HG02870 (cell line): ENCODE results near the gene ARFGEF2.
"Not testable (repeated sequence)": the region's sequence is repeated elsewhere in the genome, so short reads cannot be mapped to it uniquely, and the experiment has no call there.

ENCODE experiments used
- ATAC-seq: cut with Tn5 transposase; IDR thresholded peaks from one replicate; pipeline ENCODE4 v1.9.1; 2021; ENCODE audit warnings: mild to moderate bottlenecking, moderate library complexity; ENCODE audit not compliant: unreplicated experiment

The ARFGEF2 gene

DNA sequence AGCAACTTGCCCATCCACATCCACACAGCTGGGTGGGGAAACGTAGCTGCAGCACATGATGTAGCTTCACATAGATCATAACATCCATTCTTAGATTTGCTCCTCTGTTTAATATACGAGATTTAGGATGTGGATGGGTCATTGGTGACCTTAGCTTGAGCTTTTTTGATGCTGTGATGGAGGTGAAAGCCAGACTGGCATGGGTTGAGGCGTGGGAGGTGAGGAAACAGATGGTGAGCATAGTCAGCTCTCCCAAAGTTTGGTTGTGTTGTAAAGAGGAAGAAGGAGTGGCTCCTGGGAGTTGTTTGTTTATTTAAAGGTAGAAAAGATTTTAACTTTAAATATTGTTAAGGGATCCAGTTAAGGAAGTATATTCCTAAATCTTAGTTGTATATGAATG lies 5.3 kb downstream of the ARFGEF2 start:
- no peak for ATAC-seq

DNA sequence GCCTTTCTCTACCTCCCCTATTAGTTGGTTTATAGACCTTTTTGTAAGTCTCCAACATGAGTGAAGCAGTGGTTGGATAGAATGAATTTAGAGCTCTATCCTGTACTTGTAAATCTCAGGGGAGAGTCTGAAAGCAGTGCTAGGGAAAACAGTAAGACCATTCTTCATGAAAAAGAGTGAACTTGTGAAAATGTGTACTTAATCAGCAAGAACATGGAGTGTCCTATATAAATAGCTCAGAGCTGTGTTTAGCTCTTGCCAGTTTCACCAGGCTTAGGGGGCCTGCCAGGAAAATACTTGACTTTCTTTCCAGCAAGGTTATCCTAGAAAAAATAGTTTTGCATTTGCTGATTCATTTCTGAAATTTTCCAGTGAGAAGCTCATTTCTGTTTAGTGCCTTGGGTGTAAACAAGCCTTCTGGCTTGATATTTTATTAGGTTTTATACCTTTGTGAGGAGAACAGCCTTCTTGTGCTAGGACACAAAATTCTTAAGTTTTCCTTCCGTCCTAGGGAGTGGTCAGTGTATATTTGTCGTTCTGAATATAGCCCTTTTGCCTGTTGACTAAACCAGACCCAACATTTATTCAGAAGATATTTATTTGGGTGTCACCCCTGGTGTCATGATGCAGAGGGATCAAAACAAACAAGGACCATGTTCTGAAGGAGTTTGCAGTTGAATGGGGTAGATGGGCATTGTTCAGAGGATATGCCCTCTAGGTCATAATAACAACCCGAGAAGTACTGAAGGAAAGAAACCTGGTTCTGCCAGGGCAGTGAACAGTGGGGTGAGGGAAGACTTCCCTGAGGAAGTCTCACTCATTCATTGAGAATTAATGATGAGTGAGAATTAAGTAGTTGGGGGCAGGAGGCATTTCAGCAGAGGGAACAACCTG lies 7.6 kb downstream of the ARFGEF2 start:
- ATAC-seq, result no peak

DNA sequence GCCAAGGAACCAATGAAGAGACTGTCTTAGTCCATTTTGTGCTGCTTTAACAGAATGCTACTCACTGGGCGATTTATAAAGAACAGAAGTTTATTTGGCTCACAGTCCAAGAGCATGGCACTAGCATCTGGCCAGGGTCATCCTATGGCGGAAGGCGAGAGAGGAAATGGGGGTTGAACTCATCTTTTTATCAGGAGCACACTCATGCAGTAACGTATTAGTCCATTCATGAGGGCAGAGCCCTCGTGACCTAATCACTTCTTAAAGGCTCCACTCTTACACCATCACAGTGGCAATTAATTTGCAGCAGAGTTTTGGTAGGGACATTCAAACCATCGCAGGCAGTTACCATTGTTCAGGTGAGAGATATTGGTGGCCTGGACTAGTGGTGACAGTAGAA lies 8.5 kb downstream of the ARFGEF2 start:
- no peak for ATAC-seq

DNA sequence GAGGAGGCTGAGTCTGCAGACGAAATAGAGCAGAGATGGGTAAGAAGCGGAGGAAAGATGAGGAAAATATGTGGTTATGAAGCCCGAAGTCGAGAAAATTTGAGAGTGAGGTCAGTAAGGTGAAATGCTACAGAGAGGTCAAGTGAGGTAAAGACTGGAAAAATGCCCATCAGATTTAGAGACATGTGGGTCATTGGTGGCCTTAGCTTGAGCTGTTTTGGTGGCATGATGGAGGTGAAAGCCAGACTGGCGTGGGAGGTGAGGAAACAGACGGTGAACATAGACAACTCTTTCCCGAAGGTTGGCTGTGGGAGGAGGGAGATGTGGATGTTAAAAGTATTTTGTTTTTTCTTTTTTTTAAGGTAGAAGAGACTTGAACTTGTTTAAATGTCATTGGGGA lies 9.4 kb downstream of the ARFGEF2 start:
- no peak for ATAC-seq

DNA sequence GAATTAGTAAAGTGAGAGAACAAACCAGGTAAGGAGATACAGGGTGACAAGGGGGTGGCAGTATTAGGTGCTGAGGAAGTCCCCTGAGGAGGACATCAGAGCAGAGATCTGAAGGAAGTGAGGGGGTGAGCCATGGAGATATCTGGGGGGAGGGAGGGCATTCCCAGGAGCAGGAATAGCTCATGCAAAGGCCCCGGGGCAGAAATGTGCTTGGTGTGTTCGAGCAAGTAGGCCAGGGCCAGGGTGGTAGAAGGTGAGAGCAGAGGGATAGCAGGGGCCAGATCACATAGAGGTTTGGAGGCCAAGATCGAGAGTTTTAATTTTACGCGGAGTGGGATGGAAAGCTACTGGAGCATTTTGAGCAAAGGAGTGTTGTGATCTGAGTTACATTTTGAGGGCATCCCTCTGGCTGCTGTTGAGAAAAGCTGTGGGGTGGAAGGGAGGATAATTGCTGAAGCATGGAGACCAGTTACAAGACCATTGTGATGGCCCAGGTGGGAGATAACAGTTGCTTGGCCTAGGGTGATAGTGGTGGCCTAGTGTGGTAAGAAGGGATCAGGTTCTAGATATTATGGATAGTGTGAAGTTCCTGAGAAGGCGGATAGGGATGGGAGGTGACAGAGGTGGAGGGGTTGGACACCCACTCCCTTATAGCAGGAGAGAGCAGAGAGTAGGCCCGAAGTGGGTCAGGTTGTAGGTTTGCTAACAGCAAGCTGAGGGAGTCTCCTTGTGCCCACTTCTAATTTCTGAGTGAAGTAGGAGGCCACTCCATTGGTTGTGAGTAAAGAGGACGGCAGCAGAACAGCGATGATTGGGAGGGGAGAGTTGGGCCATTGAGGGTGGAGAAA lies 10.2 kb downstream of the ARFGEF2 start:
- no peak for ATAC-seq

DNA sequence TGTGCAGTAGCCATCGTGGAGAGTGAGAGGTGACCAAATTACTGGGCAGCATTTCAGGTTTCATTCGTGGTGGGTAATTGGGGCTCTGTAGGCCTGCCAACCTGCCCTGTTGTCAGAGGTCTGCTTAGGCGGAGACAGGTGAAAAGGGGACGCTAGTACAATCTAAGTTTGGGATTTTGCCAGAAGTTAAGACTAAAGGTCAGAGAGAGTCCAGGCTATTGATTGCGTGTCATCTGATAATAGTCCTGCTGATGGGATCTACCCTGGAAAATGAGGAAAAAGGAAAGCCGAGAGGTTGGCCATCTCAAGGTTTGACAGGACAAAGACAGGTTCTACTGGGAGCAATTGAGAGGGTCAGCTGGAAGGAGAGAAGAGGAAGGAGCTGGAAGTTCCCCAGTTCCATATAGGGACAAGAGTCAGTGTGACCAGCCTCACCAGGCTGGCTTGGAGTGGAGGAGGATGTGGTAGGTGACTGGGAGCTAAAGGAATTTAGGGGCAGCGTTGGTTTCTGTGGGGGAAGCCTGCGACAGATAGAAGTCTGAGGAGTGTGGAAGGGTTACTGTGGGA lies 10.9 kb downstream of the ARFGEF2 start:
- ATAC-seq, result no peak

DNA sequence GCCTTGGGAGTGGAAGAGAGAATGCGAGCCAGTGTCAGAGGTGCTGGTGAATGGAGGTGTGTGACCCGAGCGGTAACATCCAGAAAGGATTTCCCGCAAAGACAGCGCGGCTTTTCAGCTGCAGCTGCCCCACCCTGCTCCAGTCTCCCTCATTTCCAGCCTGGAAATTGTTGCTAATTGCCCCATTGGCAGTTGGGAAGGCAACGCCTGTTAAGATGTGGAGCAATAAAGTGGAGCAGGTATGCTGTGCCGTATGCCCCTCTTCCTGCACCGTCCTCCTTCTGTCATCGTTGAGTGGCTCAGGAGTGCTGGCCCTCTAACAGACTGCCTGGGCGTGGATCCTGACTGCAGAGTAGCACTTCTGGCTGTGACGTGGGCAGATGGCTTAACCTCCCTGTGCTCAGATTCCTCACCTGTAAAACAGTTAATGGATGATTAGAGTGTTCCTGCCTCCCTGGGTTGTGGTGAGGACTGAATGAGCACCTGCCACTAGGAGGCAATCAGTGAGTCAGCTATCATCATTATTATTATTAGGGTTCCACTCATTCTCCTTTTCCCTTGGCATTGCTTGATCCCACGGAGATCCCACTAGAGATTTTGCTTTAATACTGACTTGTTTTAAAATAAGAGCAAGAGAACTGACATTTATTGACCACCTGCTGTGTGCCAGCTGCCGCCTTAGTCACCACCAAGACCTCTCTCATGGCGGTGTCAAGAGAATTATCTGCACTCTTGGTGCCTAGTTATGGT lies 11.7 kb downstream of the ARFGEF2 start:
- no peak for ATAC-seq

DNA sequence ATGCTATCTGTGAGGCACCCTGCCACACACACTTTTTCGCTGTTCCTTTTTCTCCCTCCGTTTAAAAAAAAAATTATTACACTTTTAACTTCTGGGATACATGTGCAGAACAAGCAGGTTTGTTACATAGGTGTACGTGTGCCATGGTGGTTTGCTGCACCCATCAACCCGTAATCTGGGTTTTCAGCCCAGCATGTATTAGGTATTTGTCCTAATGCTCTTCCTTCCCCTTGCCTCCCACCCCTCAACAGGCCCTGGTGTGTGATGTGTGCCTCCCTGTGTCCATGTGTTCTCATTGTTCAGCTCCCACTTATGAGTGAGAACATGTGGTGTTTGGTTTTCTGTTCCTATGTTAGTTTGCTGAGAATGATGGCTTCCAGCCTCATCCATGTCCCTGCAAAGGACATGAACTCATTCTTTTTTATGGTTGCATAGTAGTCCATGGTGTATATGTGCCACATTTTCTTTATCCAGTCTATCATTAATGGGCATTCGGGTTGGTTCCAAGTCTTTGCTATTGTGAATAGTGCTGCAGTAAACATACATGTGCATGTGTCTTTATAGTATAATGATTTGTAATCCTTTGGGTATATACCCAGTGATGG lies 12.9 kb downstream of the ARFGEF2 start:
- not testable (repeated sequence) for ATAC-seq

DNA sequence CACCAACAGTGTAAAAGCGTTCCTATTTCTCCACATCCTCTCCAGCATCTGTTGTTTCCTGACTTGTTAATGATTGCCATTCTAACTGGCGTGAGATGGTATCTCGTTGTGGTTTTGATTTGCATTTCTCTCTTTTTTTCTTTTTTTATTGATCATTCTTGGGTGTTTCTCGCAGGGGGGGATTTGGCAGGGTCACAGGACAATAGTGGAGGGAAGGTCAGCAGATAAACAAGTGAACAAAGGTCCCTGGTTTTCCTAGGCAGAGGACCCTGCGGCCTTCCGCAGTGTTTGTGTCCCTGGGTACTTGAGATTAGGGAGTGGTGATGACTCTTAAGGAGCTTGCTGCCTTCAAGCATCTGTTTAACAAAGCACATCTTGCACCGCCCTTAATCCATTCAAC lies 13.5 kb downstream of the ARFGEF2 start:
- not testable (repeated sequence) for ATAC-seq

DNA sequence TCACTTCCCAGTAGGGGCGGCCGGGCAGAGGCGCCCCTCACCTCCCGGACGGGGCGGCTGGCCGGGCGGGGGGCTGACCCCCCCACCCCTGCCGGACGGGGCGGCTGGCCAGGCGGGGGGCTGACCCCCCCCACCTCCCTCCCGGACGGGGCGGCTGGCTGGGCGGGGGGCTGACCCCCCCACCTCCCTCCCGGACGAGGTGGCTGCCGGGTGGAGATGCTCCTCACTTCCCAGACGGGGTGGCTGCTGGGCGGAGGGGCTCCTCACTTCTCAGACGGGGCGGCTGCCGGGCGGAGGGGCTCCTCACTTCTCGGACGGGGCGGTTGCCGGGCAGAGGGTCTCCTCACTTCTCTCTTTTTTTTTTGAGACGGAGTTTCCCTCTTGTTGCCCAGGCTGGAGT lies 14.7 kb downstream of the ARFGEF2 start:
- not testable (repeated sequence) for ATAC-seq

DNA sequence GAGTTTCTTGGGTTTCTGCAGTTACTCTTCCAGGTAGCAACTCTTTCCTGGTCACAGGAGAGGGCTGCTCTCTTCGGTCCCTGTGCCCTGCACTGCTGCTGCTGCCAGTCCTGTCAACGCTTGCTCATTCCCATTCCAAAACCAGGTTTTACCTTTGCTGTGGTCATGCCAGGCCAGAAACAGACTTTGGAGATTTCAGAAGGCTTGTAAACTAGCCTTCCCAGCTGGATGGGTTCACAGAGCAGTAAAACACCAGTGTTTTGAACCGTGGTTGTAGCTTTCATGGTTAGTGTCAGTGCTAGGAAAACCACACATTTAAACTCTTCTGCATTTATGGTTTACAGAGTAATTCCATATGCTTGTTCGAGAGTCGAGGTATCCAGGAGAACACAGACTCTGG lies 16.2 kb downstream of the ARFGEF2 start:
- no peak for ATAC-seq

DNA sequence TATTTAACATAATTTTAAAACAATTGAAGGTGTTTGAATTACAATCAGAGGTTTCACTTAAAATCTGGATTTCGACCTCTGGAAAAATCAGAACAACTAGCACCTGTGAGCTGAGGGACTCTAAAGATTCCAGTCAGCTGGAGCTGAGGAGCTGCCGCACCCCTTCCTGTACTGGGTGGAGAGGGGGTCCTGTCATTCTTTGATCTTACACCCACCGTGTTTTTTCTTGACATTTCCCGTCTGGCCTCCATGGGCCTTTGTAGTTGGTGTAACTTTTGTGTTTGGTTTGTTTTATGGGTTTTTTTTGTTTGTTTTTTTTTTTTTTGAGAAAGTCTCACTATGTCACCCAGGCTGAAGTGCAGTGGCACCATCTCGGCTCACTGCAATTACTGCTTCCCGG lies 17.2 kb downstream of the ARFGEF2 start:
- ATAC-seq, result no peak

DNA sequence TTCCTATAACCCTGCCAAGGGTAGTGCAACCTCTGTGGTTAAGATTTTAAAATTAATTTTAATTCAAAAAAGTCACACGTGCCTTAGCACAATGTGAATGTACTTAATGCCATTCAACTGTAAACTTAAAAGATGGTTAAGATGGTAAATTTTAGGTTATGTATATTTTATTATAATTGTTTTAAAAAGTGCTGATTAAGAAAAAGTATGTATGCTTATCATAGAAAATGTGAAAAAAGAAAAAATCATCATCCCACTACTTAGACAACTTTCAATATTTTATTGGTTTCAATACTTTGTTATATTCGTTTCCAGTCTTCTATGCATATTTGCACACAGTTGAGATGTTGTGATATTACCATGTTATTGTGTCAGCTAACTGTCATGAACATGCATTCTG lies 18.7 kb downstream of the ARFGEF2 start:
- no peak for ATAC-seq

DNA sequence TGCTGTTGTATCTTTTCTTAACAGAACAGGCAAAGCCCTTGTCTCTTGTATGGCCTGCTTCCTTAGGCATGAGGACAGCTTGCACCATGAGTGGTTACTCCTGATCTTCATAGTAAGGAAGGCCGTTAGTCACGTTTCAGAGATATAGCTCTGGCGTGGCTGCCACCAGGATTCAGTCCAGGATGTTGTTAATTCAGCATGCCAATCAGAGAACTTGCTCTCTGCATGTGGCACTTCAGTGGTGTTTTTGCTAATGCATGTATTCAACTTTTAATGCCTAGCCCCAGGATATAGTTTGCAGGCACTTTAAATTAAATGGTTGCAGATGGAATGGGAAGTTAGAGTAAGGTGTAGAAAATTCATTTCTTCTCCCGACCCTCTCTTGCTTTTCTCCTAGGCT lies 20.0 kb downstream of the ARFGEF2 start:
- ATAC-seq, result no peak

DNA sequence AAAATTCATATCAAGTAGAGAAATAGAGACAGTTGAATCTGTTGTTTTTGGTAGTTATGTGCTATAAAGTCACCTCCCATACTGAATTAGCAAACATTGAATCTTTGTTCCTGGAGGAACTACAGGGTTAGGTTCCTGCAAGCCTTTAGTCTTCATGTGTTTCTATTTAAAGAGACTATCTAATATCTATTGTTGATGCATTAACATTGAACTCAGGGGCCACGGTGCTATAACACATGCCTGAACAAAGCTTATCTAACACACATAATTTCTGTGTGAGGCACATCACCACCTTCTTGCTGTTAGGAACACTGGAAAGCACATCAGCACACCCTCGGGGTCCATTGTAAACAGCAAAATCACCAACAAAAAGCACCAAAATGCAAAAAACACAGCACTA lies 21.2 kb downstream of the ARFGEF2 start:
- no peak for ATAC-seq

DNA sequence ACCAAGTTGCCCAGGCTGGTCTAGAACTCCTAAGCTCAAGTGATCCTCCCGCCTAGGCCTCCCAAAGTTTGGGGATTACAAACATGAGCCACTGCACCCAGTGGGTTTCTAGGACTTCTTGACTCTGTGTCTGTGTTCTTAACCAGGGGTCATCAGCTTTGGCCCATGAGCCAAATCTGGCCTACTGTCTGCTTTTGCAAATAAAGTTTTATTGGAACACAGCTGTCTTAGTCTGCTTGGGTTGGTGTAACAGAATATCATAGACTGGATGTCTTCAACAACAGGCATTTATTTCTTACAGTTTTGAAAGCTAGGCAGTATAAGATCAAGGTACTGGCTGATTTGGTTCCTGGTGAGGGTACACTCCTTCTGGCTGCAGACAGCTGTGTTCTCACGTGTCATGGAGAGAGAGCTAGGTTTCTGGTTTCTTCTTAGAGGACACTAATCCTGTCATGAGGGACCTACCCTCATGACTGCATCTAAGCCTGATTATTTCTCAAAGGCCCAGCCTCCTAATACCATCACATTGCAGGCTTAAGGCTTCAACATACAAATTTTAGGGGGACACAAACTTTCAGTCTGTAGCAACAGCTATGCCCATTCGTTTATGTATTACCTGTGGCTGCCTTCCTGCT lies 23.3 kb downstream of the ARFGEF2 start:
- ATAC-seq, result no peak

DNA sequence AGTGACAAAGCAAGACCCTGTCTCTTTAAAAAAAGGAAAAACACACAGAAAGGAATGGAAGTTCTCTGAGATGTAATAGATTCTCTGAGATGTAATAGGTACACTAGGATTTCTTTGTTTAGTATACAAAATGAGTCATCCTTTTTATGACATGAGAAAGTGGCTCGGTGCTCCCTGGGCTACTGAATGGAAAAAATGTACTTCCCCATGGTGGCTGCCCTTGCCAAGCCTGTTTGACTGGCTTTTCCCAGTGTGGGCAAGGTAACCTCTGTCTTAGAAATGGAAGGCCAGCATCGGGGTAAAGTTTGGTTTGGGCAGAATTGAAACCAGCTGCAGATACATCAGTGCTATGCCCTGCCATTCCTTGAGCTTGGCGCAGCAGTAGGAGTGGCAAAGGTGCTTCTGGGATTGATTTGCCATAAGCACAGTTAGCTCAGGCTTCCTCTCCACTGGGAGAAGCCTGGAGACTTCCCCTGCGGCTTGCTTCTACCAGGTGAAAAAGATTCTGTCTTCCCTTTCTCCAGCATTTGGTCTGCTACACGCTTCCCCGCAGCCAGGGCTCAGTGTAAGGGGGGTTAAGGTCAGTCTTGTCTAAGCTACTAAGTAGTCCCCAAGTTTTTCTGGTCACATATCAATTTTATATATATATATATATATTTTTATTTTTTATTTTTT lies 24.5 kb downstream of the ARFGEF2 start:
- no peak for ATAC-seq

DNA sequence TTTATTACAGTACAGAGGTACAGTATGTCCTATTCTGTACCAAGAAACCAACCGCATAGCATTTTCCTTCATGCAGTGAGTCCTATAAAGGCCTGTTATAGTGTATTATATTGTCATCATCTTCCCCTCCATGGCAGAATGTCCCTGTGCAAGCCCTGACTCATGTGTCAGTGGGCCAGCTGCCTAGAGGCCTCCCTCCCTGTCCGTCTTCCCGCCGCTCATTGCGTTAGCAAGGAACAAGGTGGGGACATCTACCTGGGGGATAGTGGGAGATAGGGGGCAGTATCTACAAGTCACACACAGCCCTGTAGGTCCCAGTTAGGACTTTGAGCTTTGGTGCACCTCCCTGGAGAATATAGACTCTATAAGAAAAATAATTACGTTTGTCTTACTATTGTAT lies 27.1 kb downstream of the ARFGEF2 start:
- ATAC-seq, result no peak

DNA sequence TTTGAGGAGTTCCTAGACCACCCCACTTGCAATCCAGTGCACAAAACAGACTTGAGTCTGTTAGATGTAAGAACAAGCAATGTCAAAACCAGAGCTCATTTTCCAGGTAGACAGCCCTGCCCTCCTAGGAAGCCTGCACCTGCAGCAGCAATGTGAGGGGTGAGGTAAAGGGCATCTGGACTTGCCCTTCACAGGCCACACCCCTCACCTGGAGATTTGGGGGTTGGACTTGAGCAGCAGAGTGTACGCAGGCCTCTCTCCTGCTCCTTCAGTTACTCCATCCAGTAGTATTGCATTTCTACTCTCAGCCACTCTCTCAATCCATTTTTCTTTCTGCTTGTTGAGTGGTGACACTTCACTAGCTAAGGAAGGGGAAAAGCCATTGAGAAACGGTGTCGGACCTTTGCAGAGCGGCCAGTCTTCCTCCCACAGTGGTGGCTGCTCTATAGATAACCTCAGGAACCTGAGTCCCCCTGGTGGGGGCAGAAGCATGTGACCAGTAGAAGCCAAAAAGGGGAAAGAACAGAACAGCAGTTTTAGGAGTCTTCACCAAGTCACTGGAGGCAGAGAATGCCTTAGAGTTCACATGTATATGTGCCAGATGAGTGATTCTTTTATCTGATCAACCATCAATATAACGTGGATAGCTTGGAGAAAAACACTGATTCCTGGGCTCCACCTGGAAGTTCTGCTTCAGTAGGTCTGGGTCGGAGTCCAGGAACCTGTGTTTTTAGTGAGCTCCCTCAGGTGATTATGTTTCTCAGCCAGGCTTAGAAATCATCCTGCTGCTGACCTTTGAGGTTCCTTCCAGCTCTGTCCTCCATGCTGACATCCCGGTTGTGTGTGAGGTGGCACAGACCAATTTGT lies 28.0 kb downstream of the ARFGEF2 start:
- no peak for ATAC-seq
